ENCODE results near the gene ZSCAN5A.

GRCh38 chr19:56308792-56309191 is 5.8 kb downstream of the ZSCAN5A start:
- TF ChIP-seq CTCF (IDR thresholded peaks at IDR 0.05) (no peak), POLR2A (IDR thresholded peaks at IDR 0.05) (no peak)

Data from right lobe of liver (tissue), 4 donors.